H1 (cell line): ENCODE data around the gene DDC.

Experiments
- CTCF ChIP-seq, 3 experiments: IDR thresholded peaks; 1 replicate in 2 of 3; 2 replicates in 1 of 3; pipeline versions ENCODE4 v1.5.1 to v1.6.1; 2011; ENCODE audit warnings: low read length in 3 of 3, mild to moderate bottlenecking in 3 of 3, inconsistent platforms in 2 of 3, low read depth in 1 of 3, moderate library complexity in 1 of 3; ENCODE audit not compliant: insufficient read depth in 1 of 3; ENCODE audit errors: control extremely low read depth in 1 of 3
- EP300 ChIP-seq, 2 experiments: IDR thresholded peaks; 1 replicate in 1 of 2; 2 replicates in 1 of 2; pipeline ENCODE4 v1.6.1; 2011 to 2012; ENCODE audit warnings: low read depth in 2 of 2, low read length in 2 of 2, mild to moderate bottlenecking in 2 of 2, borderline replicate concordance in 1 of 2, inconsistent platforms in 1 of 2, moderate library complexity in 1 of 2
- EZH2 ChIP-seq: fragments of 200-600 bp; sonication (generic); IDR thresholded peaks from 2 replicates; pipeline ENCODE4 v1.7.1; 2012; ENCODE audit warnings: low read depth, mild to moderate bottlenecking, moderate library complexity, low read length, inconsistent platforms; ENCODE audit not compliant: severe bottlenecking
- GTF2F1 ChIP-seq: IDR thresholded peaks from 2 replicates; pipeline ENCODE4 v1.6.1; 2012; ENCODE audit warnings: low read depth, low read length, improper control_type of control experiment, borderline replicate concordance
- JUND ChIP-seq: IDR thresholded peaks from 2 replicates; pipeline ENCODE4 v1.6.1; 2011; ENCODE audit warnings: mild to moderate bottlenecking, improper control_type of control experiment, low read length
- PHF8 ChIP-seq: fragments of 200-600 bp; sonication (generic); conservative IDR thresholded peaks from 2 replicates; pipeline ENCODE4 v1.7.1; 2012; ENCODE audit warnings: low read depth, mild to moderate bottlenecking, inconsistent platforms, low read length, moderate library complexity
- POLR2A ChIP-seq, 2 experiments: IDR thresholded peaks; 1 replicate in 1 of 2; 2 replicates in 1 of 2; pipeline ENCODE4 v1.6.1; 2011; ENCODE audit warnings: low read depth in 2 of 2, low read length in 2 of 2, mild to moderate bottlenecking in 2 of 2; ENCODE audit errors: control extremely low read depth in 1 of 2
- RFX5 ChIP-seq: IDR thresholded peaks from 2 replicates; pipeline ENCODE4 v1.6.1; 2011; ENCODE audit warnings: low read depth, low read length, improper control_type of control experiment, borderline replicate concordance
- RNF2 ChIP-seq: fragments of 200-900, 300-1000 bp; sonication (generic); IDR thresholded peaks from 2 replicates; pipeline ENCODE4 v1.7.1; 2016; ENCODE audit warnings: borderline replicate concordance, low read depth, mild to moderate bottlenecking, antibody characterized with exemption, low read length; ENCODE audit not compliant: poor library complexity, severe bottlenecking; ENCODE audit errors: missing control alignments
- RXRA ChIP-seq: IDR thresholded peaks from 2 replicates; pipeline ENCODE4 v1.6.1; 2011; ENCODE audit warnings: low read depth, mild to moderate bottlenecking, low read length, moderate library complexity; ENCODE audit not compliant: insufficient read depth
- YY1 ChIP-seq: IDR thresholded peaks from 2 replicates; pipeline ENCODE4 v1.6.1; 2011; ENCODE audit warnings: low read depth, mild to moderate bottlenecking, low read length
- TF ChIP-seq, protein P1 (sequence below): IDR thresholded peaks from 2 replicates; pipeline ENCODE4 v1.6.1; 2012; ENCODE audit warnings: inconsistent platforms
- TF ChIP-seq, protein P2 (sequence below): IDR thresholded peaks from 2 replicates; pipeline ENCODE4 v1.6.1; 2011; ENCODE audit warnings: low read length, improper control_type of control experiment

DNA sequence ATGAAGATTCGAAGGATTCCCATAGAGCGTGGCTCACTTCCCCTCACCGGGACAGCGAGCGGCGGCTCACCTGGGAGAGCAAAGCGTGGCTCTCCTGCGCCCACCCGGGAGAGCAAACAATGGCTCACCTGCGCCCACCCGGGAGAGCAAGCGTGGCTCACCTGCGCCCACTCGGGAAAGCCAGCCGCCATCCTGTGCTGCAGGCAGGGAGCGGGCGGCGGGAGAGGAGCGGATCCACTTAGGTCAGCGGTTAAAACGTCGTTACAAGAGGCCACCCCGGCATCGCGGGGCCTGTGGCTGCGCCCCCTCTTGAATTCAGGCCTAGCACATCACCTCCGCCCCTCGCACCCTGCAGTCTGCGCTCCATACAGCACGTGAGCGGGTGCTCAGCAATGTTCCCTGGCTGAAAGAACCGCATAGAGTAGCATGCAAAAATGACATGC lies 114.6 kb downstream of the DDC start:
- TF ChIP-seq CTCF (IDR thresholded peaks at IDR 0.05; ENCODE audit: control extremely low read depth in 1 of 3, insufficient read depth in 1 of 3, low read depth in 1 of 3, low read length in 3 of 3) (no peak), RNF2 (no peak), JUND (no peak), EP300 (IDR thresholded peaks at IDR 0.05; ENCODE audit: borderline replicate concordance in 1 of 2, low read depth in 2 of 2, low read length in 2 of 2) (no peak), POLR2A (IDR thresholded peaks at IDR 0.05; ENCODE audit: control extremely low read depth in 1 of 2, low read depth in 2 of 2, low read length in 2 of 2) (no peak), RFX5 (no peak), EZH2 (no peak), RXRA (no peak), GTF2F1 (no peak), YY1 (no peak), PHF8 (no peak)
- TF ChIP-seq, protein P1, sequence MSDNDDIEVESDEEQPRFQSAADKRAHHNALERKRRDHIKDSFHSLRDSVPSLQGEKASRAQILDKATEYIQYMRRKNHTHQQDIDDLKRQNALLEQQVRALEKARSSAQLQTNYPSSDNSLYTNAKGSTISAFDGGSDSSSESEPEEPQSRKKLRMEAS, result no peak
- TF ChIP-seq, protein P2, sequence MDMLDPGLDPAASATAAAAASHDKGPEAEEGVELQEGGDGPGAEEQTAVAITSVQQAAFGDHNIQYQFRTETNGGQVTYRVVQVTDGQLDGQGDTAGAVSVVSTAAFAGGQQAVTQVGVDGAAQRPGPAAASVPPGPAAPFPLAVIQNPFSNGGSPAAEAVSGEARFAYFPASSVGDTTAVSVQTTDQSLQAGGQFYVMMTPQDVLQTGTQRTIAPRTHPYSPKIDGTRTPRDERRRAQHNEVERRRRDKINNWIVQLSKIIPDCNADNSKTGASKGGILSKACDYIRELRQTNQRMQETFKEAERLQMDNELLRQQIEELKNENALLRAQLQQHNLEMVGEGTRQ, result no peak
